Endodermal cell (in vitro differentiated cells): ENCODE data around the gene PUS10. TPM values are rescaled to one million over a fixed set of nuclear protein-coding genes. Genes with fewer than 3 reads are reported as not detected.

Experiments
- DNase-seq: peaks from one replicate; pipeline ENCODE4 v3.0.0-alpha.2; 2017
- H3K27ac ChIP-seq: 2 replicates; pipeline ENCODE4 v1.5.1; 2013; ENCODE audit warnings: mild to moderate bottlenecking, low read depth, low read length, moderate library complexity
- H3K27me3 ChIP-seq: 2 replicates; pipeline ENCODE4 v1.6.1; 2013; ENCODE audit warnings: mild to moderate bottlenecking, low read length, moderate library complexity; ENCODE audit not compliant: insufficient read depth, control insufficient read depth, poor library complexity, severe bottlenecking
- H3K36me3 ChIP-seq: 2 replicates; pipeline ENCODE4 v1.7.0; 2013; ENCODE audit warnings: mild to moderate bottlenecking, low read length, moderate library complexity; ENCODE audit not compliant: control insufficient read depth, insufficient read depth
- H3K4me1 ChIP-seq: one replicate; pipeline ENCODE4 v1.7.0; 2013; ENCODE audit warnings: low read length; ENCODE audit not compliant: control insufficient read depth, insufficient read depth
- H3K4me3 ChIP-seq: 2 replicates; pipeline ENCODE4 v1.5.1; 2013; ENCODE audit warnings: mild to moderate bottlenecking, low read length, moderate library complexity
- H3K9ac ChIP-seq: 2 replicates; pipeline ENCODE4 v1.6.1; 2013; ENCODE audit warnings: mild to moderate bottlenecking, low read length, moderate library complexity; ENCODE audit not compliant: poor library complexity, severe bottlenecking; ENCODE audit errors: extremely low read depth
- H3K9me3 ChIP-seq: 2 replicates; pipeline ENCODE4 v1.6.1; 2013; ENCODE audit warnings: mild to moderate bottlenecking, low read length, moderate library complexity; ENCODE audit not compliant: control insufficient read depth
- H3K27ac Mint-ChIP-seq: 2 replicates; pipeline ENCODE4 v1.8.0; 2020; ENCODE audit warnings: mixed read lengths
- H3K27me3 Mint-ChIP-seq: 2 replicates; pipeline ENCODE4 v1.8.0; 2021; ENCODE audit warnings: mild to moderate bottlenecking, mixed read lengths; ENCODE audit not compliant: insufficient read depth
- H3K36me3 Mint-ChIP-seq: 2 replicates; pipeline ENCODE4 v1.8.0; 2020; ENCODE audit warnings: low read depth, mixed read lengths
- H3K4me1 Mint-ChIP-seq: 2 replicates; pipeline ENCODE4 v1.8.0; 2020; ENCODE audit warnings: mixed read lengths
- H3K4me3 Mint-ChIP-seq: 2 replicates; pipeline ENCODE4 v1.8.0; 2020; ENCODE audit warnings: mild to moderate bottlenecking, moderate library complexity, mixed read lengths
- H3K9me3 Mint-ChIP-seq: 2 replicates; pipeline ENCODE4 v1.8.0; 2020; ENCODE audit warnings: mild to moderate bottlenecking, mixed read lengths
- CTCF ChIP-seq: fragments of 200-600 bp; sonication (generic); conservative IDR thresholded peaks from 2 replicates; pipeline ENCODE4 v1.5.0; 2021; ENCODE audit warnings: antibody characterized with exemption, mild to moderate bottlenecking
- WGBS, 2 experiments: methylation state at CpG; one replicate each; pipeline versions ENCODE4 v1.1.5 to v1.1.7; 2013; ENCODE audit warnings: missing lambda C conversion rate in 2 of 2, mixed read lengths in 1 of 2; ENCODE audit not compliant: insufficient coverage in 1 of 2, insufficient read length in 1 of 2; 5-methylcytosine and 5-hydroxymethylcytosine counted together
- total RNA-seq, 2 donors: library from RNA; stranded (reverse); fragmentation: NEBNext Ultra II Directional in 1 of 2; extraction: Animal tissue kit (Norgen Biotek cat#: 25700) in 1 of 2; gene quantifications; 2 replicates in 1 of 2; 3 replicates in 1 of 2; pipeline ENCODE4 v1.2.1, GENCODE V29; 2021

Gene PUS10
- total RNA-seq, 2 donors from 2014 or later = 3.9 to 6.1 TPM

- H3K4me3 Mint-ChIP-seq = no peak overlapping the region
- H3K36me3 Mint-ChIP-seq = peaks cover 25% of the 10 kb centered on the region
- Histone ChIP-seq H3K36me3 (peaks cover 33% of the 10 kb centered on the region), H3K4me1 (no peaks in the 10 kb centered on the region), H3K9me3 (no peaks in the 10 kb centered on the region), H3K4me3 (no peak overlapping the region), H3K9ac (no peak overlapping the region), H3K27me3 (no peaks in the 10 kb centered on the region), H3K27ac (no peak overlapping the region)
- H3K4me1 Mint-ChIP-seq = no peaks in the 10 kb centered on the region
- 92 to 100% methylated on average over 5 of the region's 6 CpGs for WGBS, 2 experiments
- no peak for TF ChIP-seq CTCF
- H3K9me3 Mint-ChIP-seq = no peaks in the 10 kb centered on the region
- no peaks in the 10 kb centered on the region for H3K27me3 Mint-ChIP-seq
- DNase-seq = no peak
- no peak overlapping the region for H3K27ac Mint-ChIP-seq
These were observed 118.7 kb downstream of the PUS10 start for GRCh38 chr2:60899230-60899891.

- no peak overlapping the region for H3K9ac ChIP-seq
- no peaks in the 10 kb centered on the region for H3K27me3 ChIP-seq
- no peak for TF ChIP-seq CTCF
- H3K27me3 Mint-ChIP-seq = no peaks in the 10 kb centered on the region
- no peaks in the 10 kb centered on the region for H3K4me1 Mint-ChIP-seq
- no peak for DNase-seq
- no peaks in the 10 kb centered on the region for H3K9me3 Mint-ChIP-seq
- H3K4me3 Mint-ChIP-seq = no peak overlapping the region
- H3K27ac ChIP-seq = no peak overlapping the region
- H3K4me1 ChIP-seq = no peaks in the 10 kb centered on the region
- WGBS, 2 experiments = 100% methylated on average over 1 of the region's 1 CpG; no CpG with 5 or more reads in 1 of the 2 experiments
- no peaks in the 10 kb centered on the region for H3K9me3 ChIP-seq
- no peak overlapping the region for H3K27ac Mint-ChIP-seq
- H3K36me3 Mint-ChIP-seq = peaks cover 29% of the 10 kb centered on the region
- H3K4me3 ChIP-seq = no peak overlapping the region
- H3K36me3 ChIP-seq = peaks cover 39% of the 10 kb centered on the region
These were observed 119.5 kb downstream of the PUS10 start for GRCh38 chr2:60898567-60898966.

Other genes with a start within 250 kb of the PUS10 start
- 10 to 100 TPM; 11.7 to 15.9 TPM for gene REL, start 136.7 kb downstream of the PUS10 start, total RNA-seq
- gene PEX13, start 535 bp downstream of the PUS10 start, total RNA-seq = 10 to 100 TPM; 24.3 to 25.9 TPM
- 10 to 100 TPM; 27.8 to 31.9 TPM for gene SANBR, start 47.6 kb upstream of the PUS10 start, total RNA-seq
- 10 to 100 TPM; 10.2 to 15.7 TPM for gene C2orf74, start 143.9 kb upstream of the PUS10 start, total RNA-seq